Dedifferentiated amniotic fluid mesenchymal stem cell (primary cell): ENCODE measurements around the gene CER1.

Source experiments
- DNase-seq: peaks from one replicate; pipeline ENCODE4 v3.0.0-alpha.2; 2016; ENCODE audit errors: extremely low spot score

CER1 gene

DNA sequence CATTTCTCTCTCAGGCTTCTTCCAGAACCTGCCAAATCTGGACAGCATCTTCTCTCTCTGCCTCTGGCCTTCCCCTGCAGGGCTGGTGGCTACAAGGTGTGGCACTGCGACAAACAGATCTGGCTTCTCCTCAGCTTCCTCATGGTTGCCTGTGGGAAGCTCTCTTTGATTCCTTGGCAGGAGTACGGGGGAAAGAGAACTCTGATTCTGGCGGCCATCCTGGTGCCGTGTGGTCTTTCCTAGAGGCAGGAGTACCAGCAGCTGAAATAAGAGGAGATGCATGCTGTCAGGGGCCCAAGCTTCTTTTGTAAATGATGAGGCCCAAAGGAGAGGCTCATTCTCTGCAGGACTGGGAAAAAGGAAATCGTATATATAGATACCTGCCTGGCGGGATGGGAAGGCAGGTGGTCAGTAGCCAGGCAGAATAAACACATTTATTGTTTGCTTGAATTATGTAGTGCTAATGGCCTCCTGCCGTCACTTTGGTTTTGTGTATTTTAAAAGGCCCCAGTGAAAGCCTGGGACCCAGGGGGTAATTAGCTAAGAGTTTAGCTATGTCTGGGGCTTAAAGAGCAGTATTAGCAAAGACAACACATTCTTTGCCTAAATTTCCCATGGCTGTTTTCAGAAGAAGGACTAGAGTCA, at the start of gene CER1:
Gene CER1, minus strand, starts transcription at position 343 of the 645 bp plus-strand sequence. Its CDS starts 61 bp downstream, at position 282.
- no peak for DNase-seq

DNA sequence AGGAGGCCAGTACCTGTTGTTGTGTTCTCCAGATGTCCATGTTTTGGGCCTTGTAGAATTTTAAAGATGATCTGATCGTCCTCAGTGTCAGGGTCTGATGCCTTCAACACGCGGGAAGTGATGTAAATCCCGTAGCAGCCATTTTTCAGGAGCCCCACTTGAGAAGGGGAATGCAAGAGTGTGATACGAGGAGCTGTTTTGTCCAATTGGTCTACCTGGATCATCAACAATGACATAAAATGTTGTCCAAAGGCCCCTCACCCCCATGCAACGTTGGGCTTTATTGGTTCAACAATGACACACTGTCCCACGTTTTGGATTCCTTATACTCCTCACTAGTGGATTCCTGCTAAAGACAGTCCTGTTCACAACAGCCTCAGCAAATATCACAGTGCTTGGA, 48.1 kb upstream of the CER1 start:
- no peak for DNase-seq

- no peak for DNase-seq
These were observed 46.7 kb upstream of the CER1 start for GRCh38 chr9:14769230-14769571.

- peak; percentile 76 for DNase-seq
These were observed 46.1 kb upstream of the CER1 start for GRCh38 chr9:14768405-14769229.

DNA sequence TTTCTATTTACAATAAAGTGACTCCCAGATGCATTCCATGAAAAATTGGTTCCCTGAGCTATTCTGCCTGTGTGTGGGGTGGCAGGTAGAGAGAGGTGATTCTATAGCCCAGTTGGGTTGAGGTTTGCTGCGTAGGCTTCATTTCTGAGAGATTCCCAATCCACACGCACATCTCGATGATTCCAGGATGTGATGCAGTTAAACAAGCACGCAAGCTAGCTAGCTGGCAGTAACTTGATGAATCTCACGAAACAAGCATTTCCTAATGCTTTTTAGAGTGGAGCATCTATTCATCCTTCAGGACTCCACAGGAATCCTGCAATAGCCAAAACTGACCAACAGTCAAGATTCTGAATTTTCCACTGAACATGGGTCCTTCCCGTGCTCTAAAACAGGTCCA, 43.8 kb upstream of the CER1 start:
- no peak for DNase-seq

GRCh38 chr9:14761584-14761983, 39.1 kb upstream of the CER1 start:
- no peak for DNase-seq

DNA sequence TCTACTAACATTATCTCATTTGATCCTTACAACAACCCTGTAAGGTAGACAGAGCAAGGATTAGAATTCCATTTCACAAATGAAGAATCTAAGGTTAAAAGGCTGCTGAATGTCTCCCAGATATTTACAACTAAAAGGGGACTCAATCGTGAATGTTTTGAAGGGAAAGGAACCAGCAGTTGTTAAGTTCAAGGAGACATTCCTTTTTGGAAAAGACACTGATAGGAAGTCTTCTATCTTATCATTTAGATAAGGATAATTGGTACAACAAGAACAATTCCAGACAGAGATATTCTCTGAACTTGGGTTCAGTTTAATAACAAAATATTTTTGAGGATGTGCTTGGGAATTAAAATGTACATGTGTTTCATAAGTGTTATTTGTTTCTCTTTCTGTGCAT, 37.5 kb upstream of the CER1 start:
- no peak for DNase-seq

DNA sequence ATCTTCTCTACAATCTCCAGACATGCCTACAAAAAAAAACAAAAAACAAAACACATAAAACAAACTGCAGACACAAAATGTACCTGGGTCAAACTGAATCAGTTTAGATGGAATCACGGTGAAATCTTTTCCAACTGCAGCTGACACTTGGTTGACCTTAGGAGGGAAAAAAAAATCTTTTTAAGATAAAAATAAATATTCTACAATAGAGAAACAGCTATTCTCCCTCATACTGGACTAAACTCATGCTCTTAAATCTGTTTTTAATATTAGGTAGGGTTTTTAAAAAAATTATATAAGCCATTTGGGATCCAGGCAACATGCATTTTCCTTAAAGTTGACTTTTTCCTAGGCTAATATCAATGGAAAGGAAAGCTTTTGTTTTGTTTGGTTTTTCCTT, 33.8 kb upstream of the CER1 start:
- no peak for DNase-seq

GRCh38 chr9:14752871-14753270, 30.3 kb upstream of the CER1 start:
- DNase-seq: no peak

GRCh38 chr9:14752271-14752670, 29.7 kb upstream of the CER1 start:
- no peak for DNase-seq

DNA sequence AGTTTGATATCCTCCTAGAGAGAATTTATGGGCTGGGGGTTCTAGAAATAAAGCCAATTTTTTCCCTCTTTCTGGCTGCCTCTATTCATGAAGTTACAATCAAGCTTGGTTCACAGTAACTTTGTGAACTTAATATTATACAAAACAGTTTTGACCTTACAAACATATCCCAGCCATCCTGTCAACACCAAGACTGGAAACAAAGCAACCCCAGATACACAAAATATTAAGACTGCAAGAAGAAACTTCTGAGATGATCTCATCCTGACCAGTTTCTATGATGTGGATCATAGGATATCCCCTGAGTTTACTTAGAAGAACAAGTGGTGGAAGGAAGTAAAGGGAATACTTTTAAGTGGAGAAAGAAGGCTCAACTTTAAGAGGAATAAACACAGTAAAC, 28.3 kb upstream of the CER1 start:
- no peak for DNase-seq

DNA sequence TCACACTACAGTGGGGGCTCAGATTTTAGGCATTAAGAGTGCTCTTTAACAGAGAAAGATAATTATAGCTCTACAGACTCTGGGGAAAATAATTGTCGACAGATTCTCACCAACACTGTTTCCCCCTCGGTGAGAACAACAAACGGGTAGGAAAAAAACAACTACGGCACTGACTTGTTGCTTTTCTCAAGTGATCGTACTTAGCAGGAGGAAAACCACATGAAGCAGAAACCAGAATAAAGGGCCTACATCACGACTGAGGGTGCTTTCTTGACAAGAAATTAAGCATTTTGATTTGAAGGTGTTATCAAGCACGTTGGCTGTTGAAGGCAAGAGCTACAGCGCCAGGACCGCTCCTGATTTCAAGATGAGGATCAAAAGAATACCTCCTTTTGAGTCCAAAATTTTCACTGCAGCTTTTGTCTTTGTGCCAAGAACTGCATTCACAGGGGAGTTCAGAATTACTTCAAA, 27.2 kb upstream of the CER1 start:
- DNase-seq: no peak

DNA sequence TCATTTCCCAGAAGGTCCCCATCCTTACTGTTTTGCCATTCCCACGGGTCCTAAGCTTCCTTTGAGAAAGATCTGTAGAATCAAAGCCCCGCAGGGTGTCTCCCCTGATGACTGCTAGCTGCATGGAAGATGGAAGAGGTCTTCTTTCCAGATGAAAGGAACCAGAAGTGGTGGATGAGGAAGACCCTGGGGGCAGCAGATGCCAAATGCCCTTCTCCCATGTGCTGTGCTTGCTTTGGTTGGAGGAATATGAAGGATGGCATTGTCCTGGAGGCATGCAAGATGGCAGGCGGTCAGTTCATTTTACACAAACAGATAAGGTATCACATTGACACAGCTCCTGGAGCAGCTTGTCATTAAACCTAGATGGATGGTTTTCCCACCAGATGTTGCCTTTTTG, 25.8 kb upstream of the CER1 start:
- DNase-seq: no peak

GRCh38 chr9:14747111-14747510, 24.6 kb upstream of the CER1 start:
- DNase-seq: no peak

DNA sequence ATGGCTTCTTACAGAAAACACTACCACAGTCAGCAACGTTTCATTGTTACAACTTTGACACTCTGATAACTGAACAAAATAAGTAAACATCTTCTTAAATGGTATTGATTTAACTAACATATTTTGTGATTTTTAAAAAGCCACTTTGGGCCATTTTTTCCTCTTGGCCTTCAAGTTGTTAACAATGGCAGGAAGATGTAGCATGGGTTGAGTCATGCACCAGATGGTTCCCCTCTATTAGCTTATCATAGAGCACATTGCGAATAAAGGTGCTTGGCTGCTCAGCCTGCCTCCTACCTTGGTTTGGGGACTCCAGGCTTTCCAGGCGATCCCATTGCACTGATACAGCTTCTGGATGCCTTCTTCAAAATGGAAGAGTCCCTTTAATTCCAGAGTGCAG, 24.1 kb upstream of the CER1 start:
- DNase-seq: no peak

DNA sequence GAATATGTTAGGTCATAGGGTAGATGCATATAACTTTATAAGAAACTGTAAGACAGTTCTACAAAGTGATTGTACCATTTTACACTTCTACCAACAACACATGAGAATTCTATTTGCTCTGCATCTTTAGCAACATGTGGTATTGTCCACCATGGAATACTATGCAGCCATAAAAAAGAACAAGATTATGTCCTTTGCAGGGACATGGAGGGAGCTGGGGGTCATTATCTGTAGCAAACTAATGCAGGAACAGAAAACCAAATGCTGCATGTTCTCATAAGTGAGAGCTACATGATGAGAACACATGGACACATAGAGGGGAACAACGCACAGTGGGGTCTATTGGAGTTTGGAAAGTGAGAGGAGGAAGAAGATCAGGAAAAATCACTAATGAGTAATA, 22.2 kb upstream of the CER1 start:
- DNase-seq: no peak

DNA sequence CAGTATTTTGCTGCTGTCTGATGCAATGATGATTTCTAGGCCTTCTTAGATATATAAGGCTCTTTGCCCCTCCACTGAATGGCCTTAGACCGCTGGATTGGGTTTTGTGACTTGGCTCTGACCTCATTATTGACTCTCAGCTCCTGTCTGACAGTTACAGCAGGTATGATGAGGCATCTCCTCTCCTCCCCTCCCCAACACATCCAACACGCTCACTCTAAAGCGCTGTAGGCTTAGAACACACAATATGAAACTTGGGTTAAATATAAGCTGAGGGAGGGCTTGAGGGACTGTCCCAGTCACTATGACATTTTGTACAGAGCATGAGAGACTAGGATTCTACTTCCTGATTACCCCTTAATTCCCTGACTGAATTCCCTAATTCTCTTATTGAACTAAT, 18.8 kb upstream of the CER1 start:
- DNase-seq: no peak

DNA sequence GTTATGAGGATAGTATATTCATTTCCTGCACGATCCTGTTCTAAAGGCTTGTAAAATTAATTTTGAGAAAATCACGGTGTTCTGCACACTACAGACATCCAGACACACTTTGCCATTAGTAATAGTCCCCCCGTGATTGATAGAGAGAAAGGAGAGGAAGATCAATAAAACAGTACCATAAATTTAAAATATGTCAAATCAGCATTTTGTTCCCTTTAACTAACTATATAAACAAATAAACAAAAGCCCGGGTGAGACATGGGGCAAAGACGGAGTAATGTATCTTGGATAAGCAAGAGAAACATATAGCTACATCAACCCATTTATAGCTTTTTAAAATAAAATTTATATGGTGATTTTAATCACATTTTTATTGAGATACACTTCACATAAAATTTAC, 10.6 kb upstream of the CER1 start:
- no peak for DNase-seq

DNA sequence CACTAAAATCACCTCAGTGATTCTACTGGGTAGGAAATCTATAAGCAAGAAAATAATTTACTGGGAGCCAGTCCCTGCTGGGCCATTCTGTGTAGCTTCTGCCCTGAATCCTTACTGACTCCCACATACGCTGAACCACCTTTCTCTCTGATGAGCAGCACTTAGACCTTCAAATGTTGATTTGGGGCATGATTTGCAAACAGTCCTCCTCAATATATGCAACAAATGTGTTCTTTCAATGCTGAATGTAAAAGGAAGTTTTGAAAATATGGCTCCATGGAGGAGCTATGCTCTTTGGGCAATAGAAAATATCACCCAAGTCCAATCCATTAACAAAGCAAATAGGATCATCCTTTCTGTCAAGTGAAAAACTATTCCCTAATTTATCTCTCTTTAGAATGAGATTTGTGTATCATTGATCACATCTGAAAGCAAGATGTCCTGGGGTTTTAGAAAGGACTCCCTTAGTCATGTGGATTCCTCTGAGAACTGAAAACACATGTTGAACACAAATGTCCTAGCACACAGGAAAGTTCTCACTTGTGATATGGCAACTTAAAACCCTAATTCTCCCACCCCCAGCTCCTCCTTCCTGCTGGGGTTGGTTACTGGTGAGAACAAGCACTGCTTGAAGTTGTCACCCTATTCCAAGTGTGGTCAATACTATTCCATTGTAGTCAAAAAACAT, 8.9 kb upstream of the CER1 start:
- no peak for DNase-seq

DNA sequence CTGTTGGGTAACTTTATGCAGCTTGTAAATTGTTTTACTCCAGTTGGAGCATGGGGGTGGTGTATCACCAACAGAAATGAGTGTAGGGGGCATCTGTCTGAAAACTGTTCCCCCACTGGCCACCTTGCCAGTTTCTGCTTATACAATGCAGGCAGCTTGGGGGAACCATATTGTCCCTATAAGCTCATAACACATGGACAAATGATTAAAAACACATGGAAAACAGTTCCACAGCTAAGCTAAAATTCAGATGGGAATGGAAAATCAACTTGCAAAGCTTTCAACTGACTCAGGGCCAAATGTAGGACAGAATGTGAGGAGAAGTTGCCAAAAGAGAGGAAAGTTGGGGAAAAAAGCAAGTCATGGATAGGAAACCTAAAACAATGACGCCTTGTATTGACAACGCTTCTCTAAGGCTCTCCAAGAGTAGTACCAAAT, 7.9 kb upstream of the CER1 start:
- DNase-seq: no peak

DNA sequence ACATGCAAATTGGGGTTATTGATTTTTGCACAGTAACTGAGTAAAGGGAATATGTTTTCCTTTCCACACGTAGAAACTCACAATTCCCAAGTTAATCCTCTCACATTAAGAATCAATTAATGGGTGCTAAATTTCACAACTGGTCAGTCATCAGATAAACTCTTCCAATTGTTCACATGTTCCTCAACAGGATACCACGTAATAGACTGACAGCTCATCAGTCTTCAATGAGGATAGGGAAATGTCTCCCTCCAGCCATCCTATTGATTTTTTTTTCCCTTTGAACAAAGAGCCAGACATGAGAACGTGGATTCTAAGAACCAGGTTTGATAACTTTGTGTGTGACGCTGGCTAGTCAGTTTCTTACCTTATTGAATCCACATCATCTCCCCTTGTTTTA, 768 bp upstream of the CER1 start:
- no peak for DNase-seq

- DNase-seq: no peak
These were observed 3.2 kb downstream of the CER1 start for GRCh38 chr9:14719231-14719923.
